DND-41 (cell line): ENCODE results near the gene SLC35E3.

Source experiments
- ATAC-seq: fragments of 200-7000 bp; cut with Tn5 transposase; 3 replicates; pipeline ENCODE4 v1.9.1; 2021; ENCODE audit warnings: low read depth; ENCODE audit not compliant: insufficient read depth
- DNase-seq: peaks from one replicate; pipeline ENCODE4 v3.0.0-alpha.2; 2020
- H2AFZ ChIP-seq: 2 replicates; pipeline ENCODE4 v1.6.0; 2012; ENCODE audit warnings: low read depth, low read length
- H3K27ac ChIP-seq: 2 replicates; pipeline ENCODE4 v1.5.1; 2012; ENCODE audit warnings: low read length, inconsistent platforms
- H3K27me3 ChIP-seq: fragments of 200-600 bp; sonication (generic); 2 replicates; pipeline ENCODE4 v1.6.0; 2012; ENCODE audit warnings: low read length, mild to moderate bottlenecking, inconsistent platforms; ENCODE audit not compliant: insufficient read depth, poor library complexity
- H3K36me3 ChIP-seq: 2 replicates; pipeline ENCODE4 v1.5.1; 2012; ENCODE audit warnings: low read length, inconsistent platforms; ENCODE audit not compliant: insufficient read depth
- H3K4me1 ChIP-seq: 2 replicates; pipeline ENCODE4 v1.5.1; 2012; ENCODE audit warnings: mild to moderate bottlenecking, low read length; ENCODE audit not compliant: insufficient read depth
- H3K4me2 ChIP-seq: 2 replicates; pipeline ENCODE4 v1.6.0; 2012; ENCODE audit warnings: mild to moderate bottlenecking, moderate library complexity, low read length, inconsistent platforms; ENCODE audit not compliant: insufficient read depth
- H3K4me3 ChIP-seq, 2 experiments: fragments of 200-600 bp in 1 of 2; shearing (Covaris generic) in 1 of 2; 2 replicates each; pipeline ENCODE4 v1.5.1; 2012 to 2016; ENCODE audit warnings: inconsistent platforms in 2 of 2, low read length in 2 of 2, mild to moderate bottlenecking in 2 of 2, low read depth in 1 of 2, moderate library complexity in 1 of 2
- H3K79me2 ChIP-seq: 2 replicates; pipeline ENCODE4 v1.6.0; 2012; ENCODE audit warnings: low read length, inconsistent platforms; ENCODE audit not compliant: insufficient read depth
- H3K9ac ChIP-seq: 2 replicates; pipeline ENCODE4 v1.6.0; 2012; ENCODE audit warnings: low read depth, mild to moderate bottlenecking, inconsistent platforms, low read length, moderate library complexity
- H3K9me3 ChIP-seq: 2 replicates; pipeline ENCODE4 v1.5.1; 2012; ENCODE audit warnings: low read length, moderate library complexity, mild to moderate bottlenecking, inconsistent platforms; ENCODE audit not compliant: insufficient read depth, severe bottlenecking
- H4K20me1 ChIP-seq: 2 replicates; pipeline ENCODE4 v1.6.0; 2012; ENCODE audit warnings: low read length; ENCODE audit not compliant: insufficient read depth
- EZH2 ChIP-seq: IDR thresholded peaks from 3 replicates; pipeline ENCODE4 v1.6.1; 2012; ENCODE audit warnings: borderline replicate concordance, low read depth, mild to moderate bottlenecking, moderate library complexity, low read length, inconsistent platforms; ENCODE audit not compliant: severe bottlenecking
- TF ChIP-seq, protein P1 (sequence below): IDR thresholded peaks from 2 replicates; pipeline ENCODE4 v1.5.1; 2012; ENCODE audit warnings: borderline replicate concordance, low read length, moderate library complexity, mild to moderate bottlenecking; ENCODE audit not compliant: poor library complexity, severe bottlenecking; ENCODE audit errors: extremely low read depth

SLC35E3 gene

DNA sequence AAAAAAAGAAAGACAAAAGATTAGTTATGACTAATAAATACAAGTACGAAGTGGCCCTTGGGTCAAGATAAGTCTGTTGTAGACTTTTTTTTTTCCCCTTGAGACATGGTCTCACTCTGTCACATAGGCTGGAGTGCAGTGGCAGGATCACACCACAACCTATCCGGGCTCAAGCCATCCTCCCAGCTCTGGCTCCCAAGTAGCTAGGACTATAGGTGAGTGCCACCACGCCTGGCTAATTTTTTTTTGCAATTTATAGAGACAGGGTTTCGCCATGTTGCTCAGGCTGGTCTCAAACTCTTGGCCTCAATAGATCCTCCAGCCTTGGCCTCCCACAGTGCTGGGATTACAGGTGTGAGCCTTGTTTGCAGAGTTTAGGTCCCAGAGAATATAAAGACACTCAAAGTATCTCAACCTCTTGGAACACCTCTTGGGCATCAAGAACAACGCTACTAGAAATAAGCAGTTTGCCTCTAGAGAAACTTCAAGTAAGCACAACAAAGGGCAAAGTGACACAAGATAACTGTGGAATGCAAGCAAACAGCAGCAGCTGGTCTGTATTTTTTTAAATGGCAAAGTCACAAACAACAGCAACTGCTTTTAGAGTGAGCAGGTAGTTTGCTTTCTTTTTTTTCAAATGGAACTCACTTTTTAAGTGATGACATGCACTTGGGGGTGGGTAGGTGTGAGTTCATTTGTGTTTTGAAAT lies 58.1 kb downstream of the SLC35E3 start:
- Histone ChIP-seq H3K27ac (no peak overlapping the region), H2AFZ (no peak overlapping the region), H3K27me3 (no peaks in the 10 kb centered on the region), H3K9ac (no peak overlapping the region), H3K9me3 (no peaks in the 10 kb centered on the region), H4K20me1 (peaks cover 4% of the 10 kb centered on the region; the same call in 1 of the 2 replicates), H3K36me3 (peaks cover 5% of the 10 kb centered on the region; the same call in 1 of the 2 replicates), H3K4me2 (no peak overlapping the region), H3K79me2 (peaks cover 11% of the 10 kb centered on the region), H3K4me1 (peaks cover 14% of the 10 kb centered on the region), H3K4me3 (no peak overlapping the region)
- TF ChIP-seq, protein P1, sequence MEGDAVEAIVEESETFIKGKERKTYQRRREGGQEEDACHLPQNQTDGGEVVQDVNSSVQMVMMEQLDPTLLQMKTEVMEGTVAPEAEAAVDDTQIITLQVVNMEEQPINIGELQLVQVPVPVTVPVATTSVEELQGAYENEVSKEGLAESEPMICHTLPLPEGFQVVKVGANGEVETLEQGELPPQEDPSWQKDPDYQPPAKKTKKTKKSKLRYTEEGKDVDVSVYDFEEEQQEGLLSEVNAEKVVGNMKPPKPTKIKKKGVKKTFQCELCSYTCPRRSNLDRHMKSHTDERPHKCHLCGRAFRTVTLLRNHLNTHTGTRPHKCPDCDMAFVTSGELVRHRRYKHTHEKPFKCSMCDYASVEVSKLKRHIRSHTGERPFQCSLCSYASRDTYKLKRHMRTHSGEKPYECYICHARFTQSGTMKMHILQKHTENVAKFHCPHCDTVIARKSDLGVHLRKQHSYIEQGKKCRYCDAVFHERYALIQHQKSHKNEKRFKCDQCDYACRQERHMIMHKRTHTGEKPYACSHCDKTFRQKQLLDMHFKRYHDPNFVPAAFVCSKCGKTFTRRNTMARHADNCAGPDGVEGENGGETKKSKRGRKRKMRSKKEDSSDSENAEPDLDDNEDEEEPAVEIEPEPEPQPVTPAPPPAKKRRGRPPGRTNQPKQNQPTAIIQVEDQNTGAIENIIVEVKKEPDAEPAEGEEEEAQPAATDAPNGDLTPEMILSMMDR = no peak
- no peak for TF ChIP-seq EZH2
- no peak for ATAC-seq
- DNase-seq = no peak

DNA sequence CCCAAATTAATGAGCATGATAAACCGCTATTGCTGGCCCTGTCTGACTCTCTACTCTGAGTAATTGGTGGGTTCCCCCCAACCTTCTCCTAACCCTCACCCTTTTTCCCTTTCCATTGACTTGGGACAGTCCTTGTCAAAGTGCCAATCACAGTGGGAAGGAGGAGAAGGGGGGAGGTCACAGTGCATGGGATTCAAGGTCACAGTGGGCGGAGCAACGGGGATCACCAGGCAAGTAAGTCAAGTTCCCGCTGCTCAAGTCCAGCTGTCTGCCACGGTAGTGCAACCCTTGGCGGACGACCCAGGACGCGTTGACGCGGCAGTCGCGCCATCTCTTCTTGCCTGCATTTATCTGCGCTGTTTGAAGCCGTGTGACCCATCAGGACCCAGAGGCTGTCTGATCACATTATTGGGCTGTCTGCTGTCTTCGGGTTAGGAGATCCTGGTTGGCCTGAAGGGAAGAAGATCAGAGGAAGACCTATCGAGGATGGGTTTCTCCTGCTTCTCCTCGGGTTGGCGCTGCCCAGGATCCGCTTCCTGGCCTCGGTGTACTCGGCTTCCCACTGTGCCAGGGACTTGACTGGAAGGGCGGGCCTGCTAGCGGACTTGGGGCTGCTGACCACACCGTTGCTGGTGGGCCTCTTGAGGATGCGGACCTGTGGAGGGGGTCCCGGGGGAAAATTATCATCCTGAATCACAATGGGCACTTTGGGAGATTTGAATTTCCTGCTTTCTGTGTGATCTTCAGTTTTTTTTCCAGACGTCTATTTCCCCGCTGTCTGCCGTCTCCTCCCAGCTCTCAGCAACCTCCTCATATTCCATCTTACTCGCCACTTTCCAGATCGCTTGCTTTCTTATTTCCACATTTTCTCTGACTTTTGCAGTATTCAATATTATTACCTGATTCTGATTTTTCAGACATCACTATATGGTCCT lies 58.9 kb downstream of the SLC35E3 start:
- Histone ChIP-seq H3K27me3 (no peaks in the 10 kb centered on the region), H3K4me2 (no peak overlapping the region)

GRCh38 chr12:68805592-68806120 lies 59.7 kb downstream of the SLC35E3 start:
- Histone ChIP-seq H3K9me3 (no peaks in the 10 kb centered on the region), H3K27me3 (no peaks in the 10 kb centered on the region), H3K4me3 (no peak overlapping the region), H3K27ac (no peak overlapping the region), H3K4me1 (peaks cover 28% of the 10 kb centered on the region), H3K79me2 (peaks cover 26% of the 10 kb centered on the region), H3K4me2 (no peak overlapping the region), H2AFZ (no peak overlapping the region), H4K20me1 (peaks cover 4% of the 10 kb centered on the region; the same call in 1 of the 2 replicates), H3K9ac (no peak overlapping the region), H3K36me3 (peaks cover 15% of the 10 kb centered on the region)
- DNase-seq = no peak
- ATAC-seq = no peak
- TF ChIP-seq EZH2 = no peak
- TF ChIP-seq, protein P1 = no peak

More for the DNA sequence above, 58.9 kb downstream of the SLC35E3 start:
- Histone ChIP-seq H3K4me1 (peaks cover 23% of the 10 kb centered on the region), H3K36me3 (peaks cover 13% of the 10 kb centered on the region), H3K9ac (no peak overlapping the region), H3K9me3 (no peaks in the 10 kb centered on the region), H3K4me3 (no peak overlapping the region), H3K27ac (no peak overlapping the region), H2AFZ (no peak overlapping the region), H4K20me1 (peaks cover 4% of the 10 kb centered on the region; the same call in 1 of the 2 replicates), H3K79me2 (peaks cover 20% of the 10 kb centered on the region)
- ATAC-seq (no peak), DNase-seq (no peak)
- no peak for TF ChIP-seq EZH2
- TF ChIP-seq, protein P1 = no peak
